GM21528 (cell line): Measurements from ENCODE around the gene PTGES3.
"Not testable (repeated sequence)": the region's sequence is repeated elsewhere in the genome, so short reads cannot be mapped to it uniquely, and the experiment has no call there.

Experiments
- ATAC-seq: cut with Tn5 transposase; IDR thresholded peaks from one replicate; pipeline ENCODE4 v1.9.1; 2021; ENCODE audit warnings: mild to moderate bottlenecking, moderate library complexity; ENCODE audit not compliant: unreplicated experiment, low FRiP score

PTGES3 gene

GRCh38 chr12:56688129-56688845 lies at the start of gene PTGES3:
TSS of gene PTGES3 (minus strand) at chr12:56688284. CDS start at chr12:56687999, 285 bp downstream.
- peak; percentile 61 for ATAC-seq

- ATAC-seq = no peak
These were observed 40.2 kb upstream of the PTGES3 start for GRCh38 chr12:56728139-56728861.

GRCh38 chr12:56726196-56726675 lies 38.2 kb upstream of the PTGES3 start:
- not testable (repeated sequence) for ATAC-seq

GRCh38 chr12:56725723-56726102 lies 37.6 kb upstream of the PTGES3 start:
- ATAC-seq = no peak

- ATAC-seq = peak; percentile 93
These were observed 37.1 kb upstream of the PTGES3 start, which contains the start of gene NACA for GRCh38 chr12:56724972-56725722. TSS of gene NACA (minus strand) at chr12:56725299. CDS start at chr12:56724521, 778 bp downstream.

- no peak for ATAC-seq
These were observed 36.6 kb upstream of the PTGES3 start for GRCh38 chr12:56724701-56724971.

- ATAC-seq = no peak
These were observed 36.0 kb upstream of the PTGES3 start for GRCh38 chr12:56723889-56724700.

- no peak for ATAC-seq
These were observed 35.3 kb upstream of the PTGES3 start for GRCh38 chr12:56723352-56723751.

GRCh38 chr12:56722832-56723231 lies 34.7 kb upstream of the PTGES3 start:
- no peak for ATAC-seq

- no peak for ATAC-seq
These were observed 33.6 kb upstream of the PTGES3 start for GRCh38 chr12:56721721-56722120.

GRCh38 chr12:56721216-56721615 lies 33.1 kb upstream of the PTGES3 start:
- ATAC-seq = no peak

GRCh38 chr12:56720731-56721151 lies 32.7 kb upstream of the PTGES3 start:
- ATAC-seq = no peak

GRCh38 chr12:56719056-56719455 lies 31.0 kb upstream of the PTGES3 start:
- ATAC-seq = no peak

- no peak for ATAC-seq
These were observed 30.6 kb upstream of the PTGES3 start for GRCh38 chr12:56718636-56719035.

- no peak for ATAC-seq
These were observed 30.1 kb upstream of the PTGES3 start for GRCh38 chr12:56718149-56718548.

- ATAC-seq = no peak
These were observed 29.1 kb upstream of the PTGES3 start for GRCh38 chr12:56716933-56717880.

GRCh38 chr12:56716458-56716857 lies 28.4 kb upstream of the PTGES3 start:
- no peak for ATAC-seq

- ATAC-seq = no peak
These were observed 27.7 kb upstream of the PTGES3 start for GRCh38 chr12:56715798-56716197.

GRCh38 chr12:56714431-56714929 lies 26.4 kb upstream of the PTGES3 start:
- ATAC-seq = no peak
